ENCODE data around the gene ERAS.
"Not testable (repeated sequence)": the region's sequence is repeated elsewhere in the genome, so short reads cannot be mapped to it uniquely, and the experiment has no call there.

ERAS gene

DNA sequence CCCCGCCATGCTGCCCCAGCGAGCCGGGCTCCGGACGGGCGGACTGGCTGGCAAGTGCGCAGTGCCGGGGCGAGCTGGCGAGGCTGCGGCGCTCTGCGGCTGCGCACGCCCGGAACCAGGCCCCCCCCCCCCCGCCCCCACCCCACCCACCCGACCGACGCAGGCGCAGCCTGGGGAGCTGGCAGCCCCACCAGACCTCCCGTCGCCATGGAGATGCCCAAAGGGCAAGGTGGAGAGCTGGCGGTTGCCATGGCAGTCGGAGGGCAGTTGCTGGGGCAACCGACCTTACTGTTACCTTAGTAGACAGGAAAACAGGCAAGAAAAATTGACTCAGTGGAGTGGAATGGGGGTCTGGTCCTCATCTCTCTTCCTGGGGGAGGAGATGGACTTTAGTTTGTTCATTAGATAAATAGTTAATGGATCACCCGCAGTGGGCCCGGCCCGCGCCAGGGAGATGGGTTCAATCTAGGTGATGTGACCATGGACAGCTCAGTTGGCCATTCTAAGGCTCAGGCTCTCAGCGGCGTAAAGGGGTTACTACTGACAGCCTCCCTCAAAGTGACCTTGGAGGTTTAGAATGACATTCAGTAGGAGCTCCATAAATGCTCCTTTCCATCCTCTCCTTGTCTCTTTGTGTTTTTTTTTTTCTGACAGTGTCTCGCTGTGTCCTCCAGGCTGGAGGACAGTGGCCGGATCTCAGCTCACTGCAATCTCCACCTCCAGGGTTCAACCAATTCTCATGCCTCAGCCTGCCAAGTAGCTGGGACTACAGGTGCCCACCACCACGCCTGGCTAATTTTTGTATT lies 9.4 kb downstream of the ERAS start, which contains the start of gene PCSK1N:
Gene PCSK1N, minus strand, starts transcription at position 87 of the 806 bp plus-strand sequence. Its CDS starts 78 bp downstream, at position 9.
- DNase-seq: no peak

GRCh38 chrX:48839686-48840085 lies 13.4 kb downstream of the ERAS start:
- no peak for DNase-seq

DNA sequence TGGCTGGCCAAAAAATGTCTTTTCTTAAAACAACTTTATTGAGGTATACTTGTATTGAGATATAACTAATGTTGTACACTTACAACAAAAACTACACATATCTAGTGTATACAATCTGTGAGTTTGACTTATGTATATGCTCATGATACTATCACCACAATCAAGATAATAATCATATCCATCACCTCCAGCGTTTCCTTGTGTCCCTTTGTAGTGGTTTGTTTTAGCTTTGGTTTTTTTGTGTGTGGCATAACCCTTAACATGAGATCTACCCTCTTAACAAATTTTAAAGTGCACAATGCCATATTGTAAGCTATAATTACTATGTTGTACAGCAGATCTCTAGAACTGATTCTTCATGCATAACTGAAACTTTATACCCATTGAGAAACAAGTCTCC lies 22.5 kb downstream of the ERAS start:
- DNase-seq: no peak

GRCh38 chrX:48852857-48853256 lies 26.5 kb downstream of the ERAS start:
- no peak for DNase-seq

GRCh38 chrX:48853494-48853893 lies 27.2 kb downstream of the ERAS start:
- not testable (repeated sequence) for DNase-seq

GRCh38 chrX:48854121-48854804 lies 27.9 kb downstream of the ERAS start:
- not testable (repeated sequence) for DNase-seq

- no peak for DNase-seq
Measured at GRCh38 chrX:48854898-48855297, 28.6 kb downstream of the ERAS start.

DNA sequence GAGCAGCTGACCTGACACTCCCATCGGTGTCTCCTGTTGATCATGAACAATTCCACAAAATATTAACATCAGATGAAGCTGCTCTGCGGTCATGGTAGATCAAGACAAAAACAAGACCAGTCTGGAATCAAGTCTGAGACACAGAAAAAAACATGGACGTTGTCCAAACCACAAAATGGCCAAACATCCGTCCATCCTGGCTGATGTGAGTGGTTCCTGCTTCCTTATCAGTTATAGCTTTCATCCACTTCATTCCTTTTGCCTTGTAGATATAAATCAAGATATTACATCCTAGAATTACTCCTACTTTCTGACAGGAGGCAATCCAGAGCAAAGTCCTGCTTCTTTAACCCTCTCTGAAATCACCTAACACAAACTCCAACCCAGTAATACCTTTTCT lies 37.9 kb downstream of the ERAS start:
- DNase-seq: no peak

DNA sequence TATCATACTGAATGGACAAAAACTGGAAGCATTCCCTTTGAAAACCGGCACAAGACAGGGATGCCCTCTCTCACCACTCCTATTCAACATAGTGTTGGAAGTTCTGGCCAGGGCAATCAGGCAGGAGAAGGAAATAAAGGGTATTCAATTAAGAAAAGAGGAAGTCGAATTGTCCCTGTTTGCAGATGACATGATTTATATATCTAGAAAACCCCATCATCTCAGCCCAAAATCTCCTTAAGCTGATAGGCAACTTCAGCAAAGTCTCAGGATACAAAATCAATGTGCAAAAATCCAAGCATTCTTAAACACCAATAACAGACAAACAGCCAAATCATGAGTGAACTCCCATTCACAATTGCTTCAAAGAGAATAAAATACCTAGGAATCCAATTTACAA lies 45.7 kb downstream of the ERAS start:
- DNase-seq: not testable (repeated sequence)

GRCh38 chrX:48876944-48877343 lies 50.6 kb downstream of the ERAS start:
- DNase-seq: not testable (repeated sequence)

All from DMS153 (cell line).